Gastrocnemius medialis (tissue), 4 donors: ENCODE results near the gene ARHGEF10L. TPM values are rescaled to one million over a fixed set of nuclear protein-coding genes. Genes with fewer than 3 reads are reported as not detected.

ENCODE experiments used
- ATAC-seq, 2 donors: fragments of 150-250 bp; one replicate each; pipeline ENCODE4 v1.9.1; 2016
- DNase-seq, 2 donors: peaks; one replicate each; pipeline ENCODE4 v3.0.0-alpha.2; 2019
- H3K27ac ChIP-seq, 4 donors: fragments of 200-600 bp; sonication (generic); 1 replicate in 1 of 4; 2 replicates in 3 of 4; pipeline ENCODE4 v1.5.1; 2016 to 2018; ENCODE audit warnings: mild to moderate bottlenecking in 2 of 4, moderate library complexity in 1 of 4
- H3K27me3 ChIP-seq, 3 donors: fragments of 200-600 bp; sonication (generic) in 2 of 3; 1 replicate in 1 of 3; 2 replicates in 2 of 3; pipeline versions ENCODE4 v1.5.1 to v1.6.0; 2016 to 2019; ENCODE audit warnings: mild to moderate bottlenecking in 1 of 3, moderate library complexity in 1 of 3
- H3K36me3 ChIP-seq, 2 donors: fragments of 200-600 bp; sonication (generic) in 1 of 2; one replicate each; pipeline ENCODE4 v1.5.1; 2017 to 2018
- H3K4me1 ChIP-seq, 2 donors: fragments of 200-600 bp; sonication (generic) in 1 of 2; one replicate each; pipeline ENCODE4 v1.5.1; 2016 to 2017; ENCODE audit warnings: mild to moderate bottlenecking in 2 of 2
- H3K4me3 ChIP-seq, 4 donors: fragments of 200-600 bp; sonication (generic) in 3 of 4; 1 replicate in 1 of 4; 2 replicates in 3 of 4; pipeline ENCODE4 v1.5.1; 2016 to 2019; ENCODE audit warnings: mild to moderate bottlenecking in 2 of 4
- H3K9me3 ChIP-seq, 3 donors: fragments of 200-600 bp; sonication (generic) in 2 of 3; 1 replicate in 1 of 3; 2 replicates in 2 of 3; pipeline ENCODE4 v1.5.1; 2016 to 2019
- POLR2A ChIP-seq, 2 donors: fragments of 450-650 bp; IDR thresholded peaks; one replicate each; pipeline ENCODE4 v1.6.1; 2017; ENCODE audit warnings: antibody characterized with exemption in 2 of 2, mild to moderate bottlenecking in 2 of 2, moderate library complexity in 2 of 2
- in situ Hi-C, 4 donors: fragments of 200-750 bp; cut with MboI; loops; one replicate each; pipeline versions ENCODE4 v1.15.0 to v1.8.0; 2017; ENCODE audit warnings: low sequenced_read_pairs in 4 of 4
- intact Hi-C: fragments of 100-400 bp; cut with DNase I; formaldehyde crosslinking; loops from one replicate; pipeline ENCODE4 v1.15.1; 2023; ENCODE audit warnings: low total_unique reads
- total RNA-seq, 4 donors: library from RNA; depleted of rRNA; stranded (reverse); fragments of >200 nt; gene quantifications; one replicate each; pipeline versions ENCODE4 v1.1.0 to v1.2.3, GENCODE V29; 2016
- TF ChIP-seq, protein P1 (sequence below), 5 experiments: fragments of 450-650 bp in 3 of 5; fragments of 200-600 bp in 2 of 5; sonication (generic) in 2 of 5; IDR thresholded peaks in 4 of 5; conservative IDR thresholded peaks in 1 of 5; 1 replicate in 4 of 5; 2 replicates in 1 of 5; pipeline ENCODE4 v1.5.1; 2016 to 2019; ENCODE audit warnings: antibody characterized with exemption in 5 of 5, mild to moderate bottlenecking in 3 of 5, moderate library complexity in 3 of 5

Gene ARHGEF10L
- total RNA-seq, 4 donors from 2014 or later, result 21.2 to 111 (median 73.8) TPM

DNA sequence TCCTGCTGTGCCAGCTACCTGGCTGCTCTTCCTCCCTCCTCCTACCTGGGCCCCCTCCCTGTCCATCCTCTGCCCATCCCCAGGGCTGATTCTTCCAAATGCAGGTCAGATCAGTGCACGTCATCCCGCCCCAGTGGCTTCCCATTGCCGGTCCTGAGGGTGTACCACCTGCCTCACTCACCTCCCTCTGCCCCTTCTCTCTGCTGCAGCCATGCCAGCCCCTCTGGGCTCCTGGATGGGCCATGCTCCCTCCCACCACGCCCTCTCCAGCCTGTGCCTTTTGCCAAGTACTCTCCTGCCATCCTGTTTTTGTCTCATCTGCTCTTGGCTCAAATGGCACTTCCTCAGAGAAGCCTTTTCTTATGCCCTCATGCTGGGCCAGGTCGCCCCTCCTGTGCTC, 95.8 kb downstream of the ARHGEF10L start:
- ATAC-seq, result no peak
- intact Hi-C loops (no loop called here), in situ Hi-C loops (no loop called here)
- Histone ChIP-seq H3K4me3 (no peak overlapping the region), H3K4me1 (peaks cover 7 to 9% of the 10 kb centered on the region in 2 donors), H3K27ac (no peak overlapping the region), H3K9me3 (no peaks in the 10 kb centered on the region), H3K36me3 (peaks cover 0 to 88% of the 10 kb centered on the region in 2 donors), H3K27me3 (no peaks in the 10 kb centered on the region)
- no peak for TF ChIP-seq POLR2A (IDR thresholded peaks at IDR 0.05)
- TF ChIP-seq, protein P1, sequence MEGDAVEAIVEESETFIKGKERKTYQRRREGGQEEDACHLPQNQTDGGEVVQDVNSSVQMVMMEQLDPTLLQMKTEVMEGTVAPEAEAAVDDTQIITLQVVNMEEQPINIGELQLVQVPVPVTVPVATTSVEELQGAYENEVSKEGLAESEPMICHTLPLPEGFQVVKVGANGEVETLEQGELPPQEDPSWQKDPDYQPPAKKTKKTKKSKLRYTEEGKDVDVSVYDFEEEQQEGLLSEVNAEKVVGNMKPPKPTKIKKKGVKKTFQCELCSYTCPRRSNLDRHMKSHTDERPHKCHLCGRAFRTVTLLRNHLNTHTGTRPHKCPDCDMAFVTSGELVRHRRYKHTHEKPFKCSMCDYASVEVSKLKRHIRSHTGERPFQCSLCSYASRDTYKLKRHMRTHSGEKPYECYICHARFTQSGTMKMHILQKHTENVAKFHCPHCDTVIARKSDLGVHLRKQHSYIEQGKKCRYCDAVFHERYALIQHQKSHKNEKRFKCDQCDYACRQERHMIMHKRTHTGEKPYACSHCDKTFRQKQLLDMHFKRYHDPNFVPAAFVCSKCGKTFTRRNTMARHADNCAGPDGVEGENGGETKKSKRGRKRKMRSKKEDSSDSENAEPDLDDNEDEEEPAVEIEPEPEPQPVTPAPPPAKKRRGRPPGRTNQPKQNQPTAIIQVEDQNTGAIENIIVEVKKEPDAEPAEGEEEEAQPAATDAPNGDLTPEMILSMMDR (IDR thresholded peaks at IDR 0.05 in 4 of 5, conservative IDR thresholded peaks at IDR 0.05 in 1 of 5), result no peak
- no peak for DNase-seq

DNA sequence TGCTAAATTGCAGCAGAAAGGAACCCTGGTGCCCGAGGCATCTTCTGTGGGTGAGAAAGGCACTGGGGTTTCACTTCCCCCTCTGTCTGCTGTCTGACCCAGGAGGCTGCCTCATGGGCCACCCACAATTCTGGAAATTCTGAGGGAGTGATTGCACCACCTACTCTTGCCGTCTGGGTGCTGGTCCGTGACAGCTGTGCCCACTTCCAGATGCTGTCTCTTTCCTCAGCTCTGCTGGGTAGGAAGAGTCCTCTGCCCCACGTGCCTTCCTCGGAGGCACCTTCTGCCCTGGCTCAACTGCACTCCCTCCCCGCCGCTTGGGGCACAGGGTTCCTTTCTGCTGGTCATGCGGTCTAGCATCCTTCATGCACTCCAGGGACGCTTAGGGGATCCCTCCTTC, 96.3 kb downstream of the ARHGEF10L start:
- ATAC-seq (peak in 1 of 2 donors; percentile 6), DNase-seq (peak in 1 of 2 donors; percentile 56)
- Histone ChIP-seq H3K36me3 (peaks cover 0 to 94% of the 10 kb centered on the region in 2 donors), H3K27ac (no peak overlapping the region), H3K4me1 (peaks cover 2 to 4% of the 10 kb centered on the region in 2 donors), H3K27me3 (no peaks in the 10 kb centered on the region), H3K4me3 (no peak overlapping the region), H3K9me3 (no peaks in the 10 kb centered on the region)
- intact Hi-C loops (no loop called here), in situ Hi-C loops (no loop called here)
- TF ChIP-seq, protein P1 (IDR thresholded peaks at IDR 0.05 in 4 of 5, conservative IDR thresholded peaks at IDR 0.05 in 1 of 5), result no peak
- no peak for TF ChIP-seq POLR2A (IDR thresholded peaks at IDR 0.05)

DNA sequence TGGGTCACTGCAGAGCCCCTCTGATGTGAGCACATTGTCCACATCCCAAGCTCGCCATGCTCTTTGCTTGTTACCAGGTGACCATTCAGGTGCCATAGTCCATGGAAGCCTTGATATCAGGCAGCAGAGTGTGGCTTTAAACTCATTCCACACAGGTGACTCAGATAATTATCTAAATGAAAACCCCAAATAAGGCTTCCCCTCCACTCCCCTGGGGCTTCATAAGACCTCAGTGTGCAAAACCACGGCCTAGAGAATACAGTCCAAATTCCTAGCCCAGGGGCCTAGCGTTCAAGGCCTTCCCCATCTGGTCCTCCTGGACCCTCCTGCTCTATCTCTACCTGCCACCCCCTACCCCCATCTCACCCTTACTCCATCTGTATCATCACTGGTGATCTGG, 97.1 kb downstream of the ARHGEF10L start:
- intact Hi-C loops (no loop called here), in situ Hi-C loops (no loop called here)
- ATAC-seq (no peak), DNase-seq (no peak)
- peaks cover 0 to 97% of the 10 kb centered on the region in 2 donors for H3K36me3 ChIP-seq
- H3K4me3 ChIP-seq, result no peak overlapping the region
- TF ChIP-seq, protein P1 (IDR thresholded peaks at IDR 0.05 in 4 of 5, conservative IDR thresholded peaks at IDR 0.05 in 1 of 5), result no peak
- no peak for TF ChIP-seq POLR2A (IDR thresholded peaks at IDR 0.05)
- H3K4me1 ChIP-seq, result no peaks in the 10 kb centered on the region
- H3K9me3 ChIP-seq, result no peaks in the 10 kb centered on the region
- no peaks in the 10 kb centered on the region for H3K27me3 ChIP-seq
- no peak overlapping the region for H3K27ac ChIP-seq

DNA sequence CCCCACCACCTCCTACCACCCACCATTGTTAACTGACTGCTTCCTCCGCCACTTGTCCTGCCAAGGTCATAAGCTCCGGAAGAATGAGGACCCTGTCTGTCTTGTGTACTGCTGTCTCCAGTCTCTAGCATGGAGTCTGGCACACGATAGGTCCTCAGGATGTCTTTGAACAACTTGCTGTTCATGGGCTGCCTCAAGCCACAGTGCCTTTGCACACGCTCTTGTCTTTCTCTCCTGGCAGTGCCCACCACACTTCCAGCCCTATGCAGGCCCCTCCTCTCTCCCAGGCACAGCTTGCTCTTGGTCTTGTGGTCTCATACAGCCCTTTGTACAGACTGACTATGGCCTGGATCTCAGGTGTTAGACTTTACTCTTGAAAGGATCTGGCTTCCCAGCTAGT, 97.6 kb downstream of the ARHGEF10L start:
- TF ChIP-seq, protein P1 (IDR thresholded peaks at IDR 0.05 in 4 of 5, conservative IDR thresholded peaks at IDR 0.05 in 1 of 5), result no peak
- no peak for TF ChIP-seq POLR2A (IDR thresholded peaks at IDR 0.05)
- H3K27me3 ChIP-seq, result no peaks in the 10 kb centered on the region
- no peaks in the 10 kb centered on the region for H3K9me3 ChIP-seq
- no peak overlapping the region for H3K27ac ChIP-seq
- intact Hi-C loops, result no loop called here
- ATAC-seq (no peak), DNase-seq (no peak)
- peaks cover 0 to 95% of the 10 kb centered on the region in 2 donors for H3K36me3 ChIP-seq
- H3K4me3 ChIP-seq, result no peak overlapping the region
- in situ Hi-C loops, result no loop called here
- no peaks in the 10 kb centered on the region for H3K4me1 ChIP-seq

DNA sequence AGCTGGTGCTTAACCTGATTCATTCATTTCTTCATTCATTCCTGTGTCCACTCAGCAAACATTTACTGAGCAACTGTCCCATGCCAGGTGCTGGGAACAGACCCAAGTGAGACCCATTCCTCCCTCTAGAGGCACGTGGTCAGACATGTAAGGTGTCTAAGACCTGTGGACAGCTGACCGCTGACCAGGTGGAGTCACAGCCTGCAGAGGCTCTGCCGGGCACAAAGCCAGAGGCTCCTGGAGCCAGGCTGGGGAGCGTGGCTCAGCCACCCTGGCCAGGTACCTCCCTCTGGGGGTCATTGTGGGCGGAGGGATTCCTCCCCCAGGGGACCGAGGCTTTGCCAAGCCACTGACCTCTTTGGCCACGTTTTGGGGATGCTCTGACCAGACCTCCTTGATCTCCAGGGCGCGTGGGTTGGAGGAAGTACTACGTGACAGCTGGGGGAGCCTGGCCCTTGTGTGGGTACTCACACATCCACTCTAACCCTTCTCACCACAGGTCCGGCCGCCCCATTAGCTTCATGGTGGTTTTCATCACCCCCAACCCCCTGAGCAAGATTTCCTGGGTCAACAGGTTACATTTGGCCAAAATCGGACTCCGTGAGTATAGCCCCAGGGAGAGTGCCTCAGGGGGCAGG, 100.3 kb downstream of the ARHGEF10L start:
- DNase-seq (no peak), ATAC-seq (no peak)
- TF ChIP-seq, protein P1 (IDR thresholded peaks at IDR 0.05 in 4 of 5, conservative IDR thresholded peaks at IDR 0.05 in 1 of 5), result no peak
- TF ChIP-seq POLR2A (IDR thresholded peaks at IDR 0.05), result no peak
- intact Hi-C loops (no loop called here), in situ Hi-C loops (no loop called here)
- Histone ChIP-seq H3K9me3 (no peaks in the 10 kb centered on the region), H3K4me3 (no peak overlapping the region), H3K36me3 (peaks cover 0 to 79% of the 10 kb centered on the region in 2 donors), H3K4me1 (no peaks in the 10 kb centered on the region), H3K27me3 (no peaks in the 10 kb centered on the region), H3K27ac (peak overlapping the region in 2 of 4 donors; percentile 28 to 42)
